Activated CD8-positive, alpha-beta memory T cell treated with anti-CD3 and anti-CD28 coated beads, Interleukin-2, amount 50 U/mL, for 24 hours (primary cell): Measurements from ENCODE around the gene MYCBP2.
"Not testable (repeated sequence)": the region's sequence is repeated elsewhere in the genome, so short reads cannot be mapped to it uniquely, and the experiment has no call there.

ENCODE experiments used
- DNase-seq: peaks from one replicate; pipeline ENCODE4 v3.0.0-alpha.2; 2020; ENCODE audit errors: extremely low read depth

The MYCBP2 gene

GRCh38 chr13:77335543-77335942 lies 8.6 kb upstream of the MYCBP2 start:
- DNase-seq, result no peak

- DNase-seq, result no peak
These were observed 6.7 kb upstream of the MYCBP2 start for GRCh38 chr13:77333594-77333993.

- DNase-seq, result no peak
These were observed 4.5 kb upstream of the MYCBP2 start for GRCh38 chr13:77331421-77331820.

GRCh38 chr13:77329911-77330584 lies 3.2 kb upstream of the MYCBP2 start:
- no peak for DNase-seq

- DNase-seq, result peak; percentile 76
These were observed 2.4 kb upstream of the MYCBP2 start for GRCh38 chr13:77329133-77329910.

- DNase-seq, result no peak
These were observed 1.9 kb upstream of the MYCBP2 start for GRCh38 chr13:77328819-77329132.

GRCh38 chr13:77325371-77325980 lies 1.4 kb downstream of the MYCBP2 start:
- no peak for DNase-seq

- DNase-seq, result no peak
These were observed 3.0 kb downstream of the MYCBP2 start for GRCh38 chr13:77323858-77324257.

GRCh38 chr13:77319536-77319935 lies 7.4 kb downstream of the MYCBP2 start:
- no peak for DNase-seq

- DNase-seq, result no peak
These were observed 8.2 kb downstream of the MYCBP2 start for GRCh38 chr13:77318741-77319140.

- no peak for DNase-seq
These were observed 10.5 kb downstream of the MYCBP2 start for GRCh38 chr13:77316430-77316829.

GRCh38 chr13:77315509-77315908 lies 11.4 kb downstream of the MYCBP2 start:
- DNase-seq, result not testable (repeated sequence)

- no peak for DNase-seq
These were observed 13.0 kb downstream of the MYCBP2 start for GRCh38 chr13:77313923-77314322.

GRCh38 chr13:77312311-77312710 lies 14.6 kb downstream of the MYCBP2 start:
- no peak for DNase-seq

GRCh38 chr13:77310579-77311279 lies 16.2 kb downstream of the MYCBP2 start:
- DNase-seq, result no peak

GRCh38 chr13:77310161-77310560 lies 16.7 kb downstream of the MYCBP2 start:
- no peak for DNase-seq

GRCh38 chr13:77309254-77309653 lies 17.6 kb downstream of the MYCBP2 start:
- no peak for DNase-seq

GRCh38 chr13:77306458-77306857 lies 20.4 kb downstream of the MYCBP2 start:
- no peak for DNase-seq

- no peak for DNase-seq
These were observed 21.6 kb downstream of the MYCBP2 start for GRCh38 chr13:77305266-77305665.

GRCh38 chr13:77300176-77301037 lies 26.5 kb downstream of the MYCBP2 start:
- DNase-seq, result no peak

- DNase-seq, result no peak
These were observed 27.3 kb downstream of the MYCBP2 start for GRCh38 chr13:77299587-77299986.

GRCh38 chr13:77298426-77298825 lies 28.5 kb downstream of the MYCBP2 start:
- no peak for DNase-seq
